Brain microvascular endothelial cell (primary cell): Measurements from ENCODE around the gene TOR1AIP2.

ENCODE experiments used
- DNase-seq: peaks from one replicate; pipeline ENCODE4 v3.0.0-alpha.2; 2020
- H3K27ac ChIP-seq: fragments of 250-450 bp; sonication (Bioruptor Pico); 2 replicates; pipeline ENCODE4 v1.5.1; 2020; ENCODE audit warnings: mild to moderate bottlenecking, moderate library complexity
- H3K27me3 ChIP-seq: fragments of 250-450 bp; sonication (Bioruptor Pico); replicated peaks from 2 replicates; pipeline ENCODE4 v1.5.1; 2020; ENCODE audit warnings: mild to moderate bottlenecking
- H3K36me3 ChIP-seq: fragments of 250-450 bp; sonication (Bioruptor Pico); replicated peaks from 2 replicates; pipeline ENCODE4 v1.5.1; 2020; ENCODE audit warnings: mild to moderate bottlenecking
- H3K4me3 ChIP-seq: 2 replicates; pipeline ENCODE4 v1.5.1; 2011; ENCODE audit warnings: low read depth, mild to moderate bottlenecking, control low read depth, low read length, moderate library complexity
- in situ Hi-C: cut with HindIII; loops from 2 replicates; pipeline ENCODE4 v1.10.0; 2017; ENCODE audit warnings: low sequenced_read_pairs, low pct_ligation_motif_present
- TF ChIP-seq, protein P1 (sequence below): IDR thresholded peaks from 2 replicates; pipeline ENCODE4 v1.5.1; 2011; ENCODE audit warnings: low read depth, mild to moderate bottlenecking, moderate library complexity, low read length, control low read depth, inconsistent platforms; ENCODE audit errors: missing control alignments

Gene TOR1AIP2

DNA sequence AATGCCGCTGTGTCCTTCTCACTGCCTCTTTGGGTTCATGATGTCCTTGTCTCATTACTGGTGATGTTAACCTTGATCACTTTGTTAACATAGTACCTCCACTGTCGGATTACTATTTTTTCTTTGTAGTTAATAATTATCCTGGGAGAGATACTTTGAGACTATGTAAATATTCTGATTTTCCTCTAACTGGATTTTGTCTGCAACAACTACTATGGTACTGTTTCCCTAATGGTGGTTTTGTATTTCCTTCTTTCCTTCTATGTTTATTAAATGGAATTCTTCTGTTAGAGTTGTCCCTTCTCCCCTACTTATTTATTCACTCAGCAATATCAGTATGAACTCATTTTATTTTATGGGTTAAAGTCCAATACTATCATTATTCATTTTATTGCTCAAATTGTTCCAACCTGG, 4.2 kb downstream of the TOR1AIP2 start:
- Histone ChIP-seq H3K27ac (no peak overlapping the region), H3K4me3 (no peak overlapping the region), H3K36me3 (peaks cover 28% of the 10 kb centered on the region), H3K27me3 (no peaks in the 10 kb centered on the region)
- in situ Hi-C loops: loop anchor here (25.0 kb wide), 1 partner anchor 314 kb away; no protein-coding TSS in a partner anchor
- TF ChIP-seq, protein P1, sequence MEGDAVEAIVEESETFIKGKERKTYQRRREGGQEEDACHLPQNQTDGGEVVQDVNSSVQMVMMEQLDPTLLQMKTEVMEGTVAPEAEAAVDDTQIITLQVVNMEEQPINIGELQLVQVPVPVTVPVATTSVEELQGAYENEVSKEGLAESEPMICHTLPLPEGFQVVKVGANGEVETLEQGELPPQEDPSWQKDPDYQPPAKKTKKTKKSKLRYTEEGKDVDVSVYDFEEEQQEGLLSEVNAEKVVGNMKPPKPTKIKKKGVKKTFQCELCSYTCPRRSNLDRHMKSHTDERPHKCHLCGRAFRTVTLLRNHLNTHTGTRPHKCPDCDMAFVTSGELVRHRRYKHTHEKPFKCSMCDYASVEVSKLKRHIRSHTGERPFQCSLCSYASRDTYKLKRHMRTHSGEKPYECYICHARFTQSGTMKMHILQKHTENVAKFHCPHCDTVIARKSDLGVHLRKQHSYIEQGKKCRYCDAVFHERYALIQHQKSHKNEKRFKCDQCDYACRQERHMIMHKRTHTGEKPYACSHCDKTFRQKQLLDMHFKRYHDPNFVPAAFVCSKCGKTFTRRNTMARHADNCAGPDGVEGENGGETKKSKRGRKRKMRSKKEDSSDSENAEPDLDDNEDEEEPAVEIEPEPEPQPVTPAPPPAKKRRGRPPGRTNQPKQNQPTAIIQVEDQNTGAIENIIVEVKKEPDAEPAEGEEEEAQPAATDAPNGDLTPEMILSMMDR: no peak
- DNase-seq: no peak

DNA sequence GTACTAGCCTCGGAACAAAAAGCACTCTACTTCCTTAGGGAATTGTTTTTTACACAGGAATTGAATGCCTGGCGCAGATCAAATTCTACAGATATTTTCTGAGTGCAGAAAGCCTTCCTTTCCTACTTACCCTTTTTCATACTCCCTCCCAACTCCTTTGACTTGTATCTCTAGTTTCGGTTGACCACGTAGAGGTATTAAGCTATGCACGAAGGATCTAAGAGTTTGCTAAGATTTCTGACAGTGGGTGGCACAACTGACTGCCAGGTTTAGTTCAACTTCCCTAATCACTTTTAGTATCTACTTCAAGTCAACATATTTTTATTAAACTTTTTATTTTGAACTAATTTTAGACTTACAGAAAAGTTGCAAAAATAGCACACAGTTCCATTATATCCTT, 5.0 kb downstream of the TOR1AIP2 start:
- no peak overlapping the region for H3K27ac ChIP-seq
- TF ChIP-seq, protein P1: no peak
- DNase-seq: no peak
- peaks cover 35% of the 10 kb centered on the region for H3K36me3 ChIP-seq
- in situ Hi-C loops: loop anchor here (25.0 kb wide), 1 partner anchor 315 kb away; no protein-coding TSS in a partner anchor
- H3K4me3 ChIP-seq: no peak overlapping the region
- no peaks in the 10 kb centered on the region for H3K27me3 ChIP-seq

DNA sequence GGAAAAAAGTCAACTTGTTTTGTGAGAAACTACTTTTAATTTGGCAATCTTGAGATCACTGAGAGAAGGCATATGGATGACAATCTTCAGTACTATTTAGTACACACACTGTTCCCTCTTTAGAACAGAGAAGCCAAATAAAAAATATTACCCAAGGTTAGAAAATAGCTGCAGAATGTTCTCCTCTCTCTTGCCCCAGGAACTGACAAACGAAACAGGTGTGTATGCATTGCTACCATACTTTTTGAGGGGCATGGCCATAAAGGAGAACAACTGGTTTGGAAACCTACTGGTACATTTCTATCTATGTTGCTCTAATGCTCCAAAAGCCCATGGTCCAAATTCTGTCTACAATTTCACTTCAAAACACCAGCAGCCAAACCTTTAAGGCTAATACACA, 5.7 kb downstream of the TOR1AIP2 start:
- Histone ChIP-seq H3K27ac (no peak overlapping the region), H3K4me3 (no peak overlapping the region), H3K27me3 (no peaks in the 10 kb centered on the region), H3K36me3 (peaks cover 41% of the 10 kb centered on the region)
- TF ChIP-seq, protein P1: no peak
- no peak for DNase-seq
- in situ Hi-C loops: loop anchor here (25.0 kb wide), 1 partner anchor 315 kb away; no protein-coding TSS in a partner anchor

DNA sequence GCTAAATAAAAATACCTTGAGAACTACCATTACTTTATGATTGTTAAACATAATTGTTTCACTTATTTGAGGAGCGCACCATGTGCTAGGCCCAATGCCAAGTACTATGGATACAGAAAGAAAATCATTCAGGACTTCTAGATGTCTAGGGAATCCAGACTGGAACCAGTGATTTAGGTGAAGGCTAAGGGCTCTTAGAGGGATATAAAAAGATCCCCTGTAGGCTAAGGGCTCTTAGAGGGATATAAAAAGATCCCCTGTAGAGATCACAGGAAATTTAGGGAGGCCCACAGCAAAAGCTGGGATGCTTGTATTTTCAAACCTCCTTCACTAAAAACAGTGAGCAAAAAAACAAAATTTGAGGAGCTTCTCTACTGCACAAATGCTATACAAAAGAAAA, 6.7 kb downstream of the TOR1AIP2 start:
- TF ChIP-seq, protein P1: no peak
- H3K27me3 ChIP-seq: no peaks in the 10 kb centered on the region
- no peak for DNase-seq
- peaks cover 43% of the 10 kb centered on the region for H3K36me3 ChIP-seq
- no peak overlapping the region for H3K4me3 ChIP-seq
- in situ Hi-C loops: loop anchor here (25.0 kb wide), 1 partner anchor 316 kb away; no protein-coding TSS in a partner anchor
- H3K27ac ChIP-seq: no peak overlapping the region

DNA sequence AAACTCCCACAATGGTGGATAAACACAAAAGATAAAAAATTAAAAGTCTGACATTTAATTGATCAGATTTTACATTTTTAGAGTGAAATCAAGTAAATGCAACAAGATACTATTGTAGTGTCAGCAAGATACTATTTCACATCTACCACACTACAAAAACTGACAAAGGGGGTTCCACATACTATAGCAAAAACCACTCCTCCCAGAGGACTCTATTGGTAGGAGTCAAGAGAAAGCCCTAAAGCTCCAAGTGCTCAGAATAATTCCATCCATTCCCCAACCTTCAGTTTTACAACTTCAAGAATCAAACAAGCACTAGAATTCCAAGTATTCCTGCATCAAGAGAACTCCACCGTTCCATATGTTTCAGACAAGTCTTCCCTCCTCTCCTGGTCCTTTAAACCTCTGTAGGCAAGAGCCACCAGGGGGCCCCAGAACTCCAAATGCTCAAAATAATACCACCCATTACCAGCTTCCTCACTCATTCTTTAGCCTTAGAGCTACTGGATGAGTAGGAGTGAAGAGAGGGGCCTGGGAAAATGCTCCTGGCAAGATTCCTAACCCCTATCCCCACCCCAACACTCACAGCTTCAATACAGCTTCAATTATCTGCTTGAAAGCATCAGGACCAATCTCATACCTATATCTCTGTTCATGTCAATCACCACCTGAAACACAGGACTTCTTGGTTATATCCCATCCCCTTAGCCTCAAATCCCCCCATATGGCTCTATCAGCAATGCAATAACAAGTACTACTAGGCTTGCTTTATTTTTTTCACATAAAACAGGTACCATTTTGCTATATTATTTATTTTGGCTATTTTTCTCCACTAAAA, 9.9 kb downstream of the TOR1AIP2 start:
- peaks cover 49% of the 10 kb centered on the region for H3K36me3 ChIP-seq
- no peaks in the 10 kb centered on the region for H3K27me3 ChIP-seq
- TF ChIP-seq, protein P1: peak; percentile 88
- no peak overlapping the region for H3K27ac ChIP-seq
- in situ Hi-C loops: loop anchor here (25.0 kb wide), 1 partner anchor 320 kb away; no protein-coding TSS in a partner anchor
- no peak overlapping the region for H3K4me3 ChIP-seq
- peak; percentile 48 for DNase-seq
